ENCODE measurements around the gene ITPKC.

DNA sequence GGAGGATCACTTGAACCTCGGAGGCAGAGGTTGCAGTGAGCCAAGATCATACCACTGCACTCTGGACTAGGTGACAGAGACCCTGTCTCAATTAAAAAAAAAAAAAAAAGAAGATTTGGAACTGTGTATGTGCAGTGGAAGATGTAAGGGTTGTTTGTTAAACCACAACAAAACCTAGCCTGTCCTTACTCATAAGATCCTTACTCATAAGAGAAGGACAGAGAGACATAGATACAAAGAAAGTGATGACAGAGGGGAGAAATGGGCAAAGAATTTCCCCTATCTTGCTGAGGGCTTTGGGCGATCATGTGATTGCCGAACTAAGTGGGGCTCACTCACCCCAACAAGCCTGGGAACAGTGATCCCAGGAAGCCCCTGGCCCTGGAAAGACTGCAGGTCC, 7.9 kb downstream of the ITPKC start:
- TF ChIP-seq, protein P1, sequence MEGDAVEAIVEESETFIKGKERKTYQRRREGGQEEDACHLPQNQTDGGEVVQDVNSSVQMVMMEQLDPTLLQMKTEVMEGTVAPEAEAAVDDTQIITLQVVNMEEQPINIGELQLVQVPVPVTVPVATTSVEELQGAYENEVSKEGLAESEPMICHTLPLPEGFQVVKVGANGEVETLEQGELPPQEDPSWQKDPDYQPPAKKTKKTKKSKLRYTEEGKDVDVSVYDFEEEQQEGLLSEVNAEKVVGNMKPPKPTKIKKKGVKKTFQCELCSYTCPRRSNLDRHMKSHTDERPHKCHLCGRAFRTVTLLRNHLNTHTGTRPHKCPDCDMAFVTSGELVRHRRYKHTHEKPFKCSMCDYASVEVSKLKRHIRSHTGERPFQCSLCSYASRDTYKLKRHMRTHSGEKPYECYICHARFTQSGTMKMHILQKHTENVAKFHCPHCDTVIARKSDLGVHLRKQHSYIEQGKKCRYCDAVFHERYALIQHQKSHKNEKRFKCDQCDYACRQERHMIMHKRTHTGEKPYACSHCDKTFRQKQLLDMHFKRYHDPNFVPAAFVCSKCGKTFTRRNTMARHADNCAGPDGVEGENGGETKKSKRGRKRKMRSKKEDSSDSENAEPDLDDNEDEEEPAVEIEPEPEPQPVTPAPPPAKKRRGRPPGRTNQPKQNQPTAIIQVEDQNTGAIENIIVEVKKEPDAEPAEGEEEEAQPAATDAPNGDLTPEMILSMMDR (conservative IDR thresholded peaks at IDR 0.05; ENCODE audit: low read length): no peak
- no peak for TF ChIP-seq EZH2phosphoT487 (IDR thresholded peaks at IDR 0.05; ENCODE audit: borderline replicate concordance, low read depth, low read length)
